ENCODE measurements around the gene RALGAPA1.

- TF ChIP-seq, protein P1, sequence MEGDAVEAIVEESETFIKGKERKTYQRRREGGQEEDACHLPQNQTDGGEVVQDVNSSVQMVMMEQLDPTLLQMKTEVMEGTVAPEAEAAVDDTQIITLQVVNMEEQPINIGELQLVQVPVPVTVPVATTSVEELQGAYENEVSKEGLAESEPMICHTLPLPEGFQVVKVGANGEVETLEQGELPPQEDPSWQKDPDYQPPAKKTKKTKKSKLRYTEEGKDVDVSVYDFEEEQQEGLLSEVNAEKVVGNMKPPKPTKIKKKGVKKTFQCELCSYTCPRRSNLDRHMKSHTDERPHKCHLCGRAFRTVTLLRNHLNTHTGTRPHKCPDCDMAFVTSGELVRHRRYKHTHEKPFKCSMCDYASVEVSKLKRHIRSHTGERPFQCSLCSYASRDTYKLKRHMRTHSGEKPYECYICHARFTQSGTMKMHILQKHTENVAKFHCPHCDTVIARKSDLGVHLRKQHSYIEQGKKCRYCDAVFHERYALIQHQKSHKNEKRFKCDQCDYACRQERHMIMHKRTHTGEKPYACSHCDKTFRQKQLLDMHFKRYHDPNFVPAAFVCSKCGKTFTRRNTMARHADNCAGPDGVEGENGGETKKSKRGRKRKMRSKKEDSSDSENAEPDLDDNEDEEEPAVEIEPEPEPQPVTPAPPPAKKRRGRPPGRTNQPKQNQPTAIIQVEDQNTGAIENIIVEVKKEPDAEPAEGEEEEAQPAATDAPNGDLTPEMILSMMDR (IDR thresholded peaks at IDR 0.05), result no peak
- no peak for TF ChIP-seq POLR2AphosphoS5 (IDR thresholded peaks at IDR 0.05)
- no peak for TF ChIP-seq POLR2A (IDR thresholded peaks at IDR 0.05)
- TF ChIP-seq EP300 (IDR thresholded peaks at IDR 0.05), result no peak
These were observed 54.4 kb downstream of the RALGAPA1 start for GRCh38 chr14:35754671-35755070.

Data from sigmoid colon (tissue), 4 donors.